ENCODE data around the gene NETO1.

Gene NETO1

GRCh38 chr18:72843743-72844142 is 24.0 kb downstream of the NETO1 start:
- DNase-seq: no peak

- no peak for DNase-seq
These were observed 27.7 kb downstream of the NETO1 start for GRCh38 chr18:72840109-72840508.

DNA sequence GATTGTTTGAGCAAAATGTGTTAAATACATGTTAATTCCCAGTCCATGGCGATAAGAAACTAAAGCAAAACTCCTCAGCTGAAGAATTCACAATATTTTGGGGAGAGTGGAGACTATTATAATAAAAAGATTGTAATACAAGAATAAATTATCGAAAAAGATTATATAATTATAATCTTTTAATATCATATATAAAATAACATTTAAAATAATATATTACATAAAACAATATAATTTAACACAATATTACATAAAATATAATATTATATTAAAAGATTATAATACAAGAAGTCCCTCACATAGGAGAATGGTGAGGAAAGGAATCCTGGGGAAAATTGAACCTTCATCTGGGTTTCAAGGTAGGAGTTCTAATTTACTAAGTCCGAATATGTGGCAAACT is 33.1 kb downstream of the NETO1 start:
- no peak for DNase-seq

- no peak for DNase-seq
These were observed 34.3 kb downstream of the NETO1 start for GRCh38 chr18:72833471-72833870.

GRCh38 chr18:72830109-72830508 is 37.7 kb downstream of the NETO1 start:
- DNase-seq: no peak

- no peak for DNase-seq
These were observed 39.2 kb downstream of the NETO1 start for GRCh38 chr18:72828601-72829000.

- DNase-seq: no peak
These were observed 41.1 kb downstream of the NETO1 start for GRCh38 chr18:72826736-72827135.

- DNase-seq: no peak
These were observed 44.4 kb downstream of the NETO1 start for GRCh38 chr18:72823345-72823744.

GRCh38 chr18:72822202-72822601 is 45.6 kb downstream of the NETO1 start:
- DNase-seq: no peak

DNA sequence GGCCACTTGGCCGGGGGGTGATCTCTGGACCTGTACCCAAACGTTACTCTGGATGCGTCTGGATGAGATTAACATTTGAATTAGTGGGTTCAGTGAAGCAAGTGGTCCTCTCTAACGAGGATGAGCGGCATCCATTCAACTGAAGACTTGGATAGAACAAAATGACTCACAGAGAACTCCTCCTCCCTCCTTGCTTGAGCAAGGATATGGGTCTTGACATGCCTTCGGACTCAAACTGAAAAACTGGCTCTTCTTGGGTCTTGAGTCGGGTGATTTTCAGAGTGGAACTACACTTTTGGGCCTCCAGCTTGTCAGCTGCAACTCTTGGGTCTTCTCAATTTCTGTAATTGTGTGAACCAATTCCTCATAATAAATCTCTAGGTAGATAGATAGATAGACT is 47.2 kb downstream of the NETO1 start:
- DNase-seq: no peak

GRCh38 chr18:72819050-72819449 is 48.7 kb downstream of the NETO1 start:
- DNase-seq: no peak

GRCh38 chr18:72811047-72811446 is 56.7 kb downstream of the NETO1 start:
- DNase-seq: no peak

- DNase-seq: no peak
These were observed 59.1 kb downstream of the NETO1 start for GRCh38 chr18:72808680-72809079.

DNA sequence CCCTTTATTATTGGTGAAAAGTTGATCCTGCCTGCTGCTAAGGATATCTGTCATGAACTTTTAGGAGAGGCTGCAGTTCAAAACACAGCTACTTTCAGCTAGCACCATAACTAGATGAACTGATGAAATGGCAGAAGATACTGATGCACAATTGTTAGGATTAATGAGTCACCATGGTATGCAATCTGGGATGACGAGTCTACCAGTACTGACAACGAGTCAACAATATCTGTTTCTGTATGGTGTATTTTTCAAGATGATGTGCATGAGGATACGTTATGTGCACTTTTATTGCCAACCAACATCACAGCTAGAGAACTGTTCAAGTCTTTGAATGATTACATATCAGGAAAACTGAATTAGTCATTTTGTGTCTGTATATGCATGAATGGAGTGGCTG is 68.7 kb downstream of the NETO1 start:
- DNase-seq: no peak

GRCh38 chr18:72783530-72783929 is 84.3 kb downstream of the NETO1 start:
- no peak for DNase-seq

- no peak for DNase-seq
These were observed 92.9 kb downstream of the NETO1 start for GRCh38 chr18:72774914-72775313.

- no peak for DNase-seq
These were observed 94.9 kb downstream of the NETO1 start for GRCh38 chr18:72772916-72773315.

- DNase-seq: no peak
These were observed 99.0 kb downstream of the NETO1 start for GRCh38 chr18:72768681-72769229.

- no peak for DNase-seq
These were observed 105.2 kb downstream of the NETO1 start for GRCh38 chr18:72762515-72763122.

GRCh38 chr18:72752220-72752619 is 115.6 kb downstream of the NETO1 start:
- DNase-seq: no peak

GRCh38 chr18:72742002-72742401 is 125.8 kb downstream of the NETO1 start:
- DNase-seq: no peak

DNA sequence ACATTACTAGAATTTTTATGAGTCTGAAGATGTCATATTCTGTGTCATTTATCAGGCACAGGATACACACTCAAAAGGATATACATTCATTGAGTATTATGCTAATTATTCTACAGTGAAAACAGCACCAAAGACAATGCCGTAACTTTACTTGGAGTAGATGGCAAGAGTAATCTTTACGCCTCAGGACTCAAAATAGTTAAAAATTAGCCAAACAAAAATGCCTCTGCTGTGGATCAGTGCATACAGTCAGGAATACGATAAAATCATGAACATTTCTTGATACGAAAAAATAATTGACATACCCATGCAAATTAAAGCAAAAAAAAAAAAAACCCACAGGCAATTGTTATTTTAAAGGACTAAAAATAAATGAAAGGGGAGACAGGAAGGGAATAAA is 129.7 kb downstream of the NETO1 start:
- no peak for DNase-seq

DNA sequence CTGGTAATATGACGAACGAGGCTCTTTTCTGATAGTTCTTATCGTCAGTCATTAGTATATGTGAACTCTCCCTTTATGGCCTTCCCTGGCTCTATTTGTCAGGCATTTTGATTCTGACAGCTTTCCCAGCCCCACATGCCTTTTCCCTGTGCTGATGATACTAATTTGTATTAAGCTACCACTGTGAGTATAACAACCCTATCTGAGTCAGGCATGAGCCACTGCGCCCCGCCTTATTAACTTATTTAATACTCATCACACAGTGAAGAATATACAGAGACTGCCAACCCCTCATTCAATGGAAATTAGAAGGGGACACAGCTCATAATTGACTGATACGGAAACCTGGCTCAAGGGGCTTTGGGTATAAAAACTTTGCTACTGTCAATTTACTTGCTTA is 140.0 kb downstream of the NETO1 start:
- DNase-seq: no peak

DNA sequence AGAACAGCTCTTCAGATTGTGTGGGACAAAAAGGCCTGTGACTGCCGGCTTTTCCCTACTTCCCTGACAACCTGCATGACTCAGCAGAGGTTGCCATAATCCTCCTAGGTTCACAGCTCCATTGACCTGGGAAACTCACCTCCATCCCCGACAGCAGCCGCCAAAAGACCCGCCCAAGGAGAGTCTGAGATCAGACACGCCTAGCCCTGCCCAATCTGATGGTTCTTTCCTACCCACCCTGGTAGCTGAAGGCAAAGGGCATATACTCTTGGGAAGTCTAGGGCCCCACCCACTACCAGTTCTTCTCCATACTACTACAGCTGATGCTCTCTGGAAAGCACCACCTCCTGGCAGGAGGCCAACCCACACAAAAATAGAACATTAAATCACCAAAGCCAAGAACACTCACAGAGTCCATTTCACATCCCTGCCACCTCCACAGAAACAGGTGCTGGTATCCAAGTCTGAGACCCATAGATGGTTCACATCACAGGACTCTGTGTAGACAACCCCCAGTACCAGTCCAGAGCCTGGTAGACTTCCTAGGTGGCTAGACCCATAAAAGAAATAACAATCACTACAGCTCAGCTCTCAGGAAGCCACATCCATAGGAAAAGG is 140.6 kb downstream of the NETO1 start:
- DNase-seq: no peak

- no peak for DNase-seq
These were observed 141.6 kb downstream of the NETO1 start for GRCh38 chr18:72726201-72726600.

Measured in stimulated activated CD4-positive, alpha-beta T cell treated with anti-CD3 and anti-CD28 coated beads, Interleukin-4, amount 100 ng/mL, for 1 hour (primary cell).